ENCODE measurements around the gene SLC44A3. TPM values are rescaled to one million over a fixed set of nuclear protein-coding genes. Genes with fewer than 3 reads are reported as not detected.
"Not testable (repeated sequence)": the region's sequence is repeated elsewhere in the genome, so short reads cannot be mapped to it uniquely, and the experiment has no call there.

SLC44A3 gene
- total and polyA plus RNA-seq, 8 donors, result 3.1 to 80.3 (median 12.0) TPM; not detected in 1

GRCh38 chr1:94936861-94937620 is 116.9 kb downstream of the SLC44A3 start:
- TF ChIP-seq POLR2AphosphoS5 (IDR thresholded peaks at IDR 0.05) (peak in 2 of 3 donors; percentile 14 to 44), CTCF (IDR thresholded peaks at IDR 0.05) (no peak), EP300 (IDR thresholded peaks at IDR 0.05) (no peak)
- Histone ChIP-seq H3K27me3 (no peaks in the 10 kb centered on the region), H3K9me3 (no peaks in the 10 kb centered on the region), H3K36me3 (peaks cover 0 to 17% (median 11%) of the 10 kb centered on the region in 4 donors), H3K4me1 (peaks cover 11 to 50% (median 32%) of the 10 kb centered on the region in 4 donors), H3K4me3 (no peak overlapping the region), H3K27ac (peak overlapping the region in 3 of 5 donors; percentile 47 to 57 (median 51))
- DNase-seq, result no peak
- 20 to 46% (median 37%) methylated on average over 5 of the region's 5 CpGs for WGBS, 5 donors
- intact Hi-C loops (cut with DNase I; ENCODE audit: low total_unique reads), result no loop called here

DNA sequence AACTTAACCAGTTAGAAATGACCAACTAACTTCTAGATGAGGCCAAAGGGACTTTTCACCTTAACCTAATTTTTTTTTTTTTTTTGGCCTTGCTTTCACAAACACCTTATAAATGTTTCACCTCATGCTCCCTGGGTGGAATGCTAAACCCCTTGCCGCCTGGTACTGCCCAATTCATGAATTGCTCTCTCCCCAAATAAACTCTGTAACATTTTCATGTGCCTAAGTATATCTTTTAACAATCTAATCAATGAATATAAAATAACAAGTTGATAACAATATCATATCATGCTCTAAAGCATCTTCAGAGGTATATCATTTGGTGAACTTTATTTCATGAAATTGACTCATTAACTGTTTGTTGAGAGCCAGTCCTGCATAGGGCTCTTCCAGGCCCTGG is 117.7 kb downstream of the SLC44A3 start:
- intact Hi-C loops (cut with DNase I; ENCODE audit: low total_unique reads), result no loop called here
- DNase-seq, result no peak
- Histone ChIP-seq H3K27me3 (no peaks in the 10 kb centered on the region), H3K4me1 (peaks cover 18 to 57% (median 38%) of the 10 kb centered on the region in 4 donors), H3K36me3 (peaks cover 0 to 9% (median 5%) of the 10 kb centered on the region in 4 donors), H3K9me3 (no peaks in the 10 kb centered on the region), H3K4me3 (no peak overlapping the region), H3K27ac (peak overlapping the region in 1 of 5 donors; percentile 11)
- TF ChIP-seq POLR2AphosphoS5 (IDR thresholded peaks at IDR 0.05), result no peak
- TF ChIP-seq EP300 (IDR thresholded peaks at IDR 0.05), result no peak
- TF ChIP-seq CTCF (IDR thresholded peaks at IDR 0.05), result no peak
- no peak for TF ChIP-seq POLR2A (IDR thresholded peaks at IDR 0.05)
- 38 to 96% (median 90%) methylated on average over 1 of the region's 1 CpG for WGBS, 5 donors

DNA sequence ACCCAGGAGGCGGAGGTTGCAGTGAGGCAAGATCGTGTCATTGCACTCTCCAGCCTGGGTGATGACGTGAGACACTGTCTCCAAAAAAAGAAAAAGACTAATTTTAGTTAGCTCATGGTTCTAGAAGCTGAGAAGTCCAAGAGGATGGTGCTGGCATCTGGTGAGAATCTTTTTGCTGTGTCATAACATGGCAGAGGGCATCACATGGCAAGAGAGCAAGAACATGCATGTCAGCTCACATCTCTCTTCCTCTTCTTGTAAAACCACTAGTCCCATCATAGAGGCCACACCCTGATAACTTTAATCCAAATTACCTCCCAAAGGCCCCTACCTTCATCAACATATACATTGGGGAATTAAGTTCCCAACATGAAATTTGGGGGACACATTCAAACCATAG is 120.6 kb downstream of the SLC44A3 start:
- no peak for TF ChIP-seq EP300 (IDR thresholded peaks at IDR 0.05)
- no peak for TF ChIP-seq POLR2AphosphoS5 (IDR thresholded peaks at IDR 0.05)
- no peak for TF ChIP-seq POLR2A (IDR thresholded peaks at IDR 0.05)
- TF ChIP-seq CTCF (IDR thresholded peaks at IDR 0.05), result no peak
- Histone ChIP-seq H3K27me3 (no peaks in the 10 kb centered on the region), H3K4me1 (peaks cover 19 to 49% (median 33%) of the 10 kb centered on the region in 4 donors), H3K4me3 (no peak overlapping the region), H3K9me3 (no peaks in the 10 kb centered on the region), H3K27ac (no peak overlapping the region), H3K36me3 (no peaks in the 10 kb centered on the region)
- DNase-seq, result no peak
- intact Hi-C loops (cut with DNase I; ENCODE audit: low total_unique reads), result no loop called here
- WGBS, 5 donors, result 85 to 100% (median 96%) methylated on average over 3 of the region's 3 CpGs

DNA sequence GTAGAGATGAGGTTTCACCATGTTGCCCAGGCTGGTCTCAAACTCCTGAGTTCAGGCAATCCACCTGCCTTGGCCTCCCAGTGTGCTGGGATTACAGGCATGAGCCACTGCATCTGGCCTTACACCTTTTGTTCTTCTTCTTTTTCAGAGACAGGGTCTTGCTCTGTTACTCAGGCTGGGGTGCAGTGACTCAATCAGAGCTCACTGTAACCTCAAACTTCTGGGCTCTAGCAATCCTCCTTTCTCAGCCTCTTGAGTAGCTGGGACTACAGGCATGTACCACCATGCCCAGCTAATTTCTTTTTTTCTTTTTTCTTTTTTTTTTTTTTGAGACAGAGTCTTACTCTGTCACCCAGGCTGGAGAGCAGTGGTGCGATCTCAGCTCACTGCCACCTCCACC is 121.3 kb downstream of the SLC44A3 start:
- H3K9me3 ChIP-seq; H3K27me3 ChIP-seq; DNase-seq; intact Hi-C loops (cut with DNase I; ENCODE audit: low total_unique reads); H3K36me3 ChIP-seq; H3K4me3 ChIP-seq: not testable (repeated sequence)
- Histone ChIP-seq H3K27ac (peak overlapping the region in 3 of 5 donors; percentile 19 to 42 (median 21)), H3K4me1 (peaks cover 17 to 46% (median 26%) of the 10 kb centered on the region in 4 donors)
- WGBS, 5 donors, result 92 to 100% (median 92%) methylated on average over 1 of the region's 1 CpG

Measured in stomach (tissue), 9 donors.